ENCODE measurements around the gene MAD1L1. TPM values are rescaled to one million over a fixed set of nuclear protein-coding genes. Genes with fewer than 3 reads are reported as not detected.

The MAD1L1 gene
- total RNA-seq, 1 donor from 2014 or later, result 48.4 TPM

- H3K27me3 ChIP-seq, result no peaks in the 10 kb centered on the region
- no peaks in the 10 kb centered on the region for H3K4me1 ChIP-seq
- TF ChIP-seq CTCF (IDR thresholded peaks at IDR 0.05), result no peak
- ATAC-seq (no peak), DNase-seq (no peak)
- no peak overlapping the region for H3K4me3 ChIP-seq
- no peaks in the 10 kb centered on the region for H3K9me3 ChIP-seq
- H3K36me3 ChIP-seq, result peaks cover 73% of the 10 kb centered on the region
- no peak overlapping the region for H3K27ac ChIP-seq
- intact Hi-C loops (cut with DNase I), result no loop called here
These were observed 19.1 kb downstream of the MAD1L1 start for GRCh38 chr7:2213551-2214215.

GRCh38 chr7:2212906-2213305 lies 19.8 kb downstream of the MAD1L1 start:
- no peak for TF ChIP-seq CTCF (IDR thresholded peaks at IDR 0.05)
- Histone ChIP-seq H3K4me3 (no peak overlapping the region), H3K36me3 (peaks cover 72% of the 10 kb centered on the region), H3K4me1 (no peaks in the 10 kb centered on the region), H3K27ac (no peak overlapping the region), H3K27me3 (no peaks in the 10 kb centered on the region), H3K9me3 (no peaks in the 10 kb centered on the region)
- peak; percentile 42 for DNase-seq
- intact Hi-C loops (cut with DNase I), result no loop called here
- no peak for ATAC-seq

GRCh38 chr7:2211926-2212325 lies 20.8 kb downstream of the MAD1L1 start:
- DNase-seq, result peak; percentile 41
- Histone ChIP-seq H3K4me3 (no peak overlapping the region), H3K27me3 (no peaks in the 10 kb centered on the region), H3K4me1 (no peaks in the 10 kb centered on the region), H3K36me3 (peaks cover 72% of the 10 kb centered on the region), H3K27ac (no peak overlapping the region), H3K9me3 (no peaks in the 10 kb centered on the region)
- ATAC-seq, result no peak
- TF ChIP-seq CTCF (IDR thresholded peaks at IDR 0.05), result no peak
- intact Hi-C loops (cut with DNase I), result no loop called here

GRCh38 chr7:2211259-2211880 lies 21.4 kb downstream of the MAD1L1 start:
- Histone ChIP-seq H3K36me3 (peaks cover 70% of the 10 kb centered on the region), H3K27me3 (no peaks in the 10 kb centered on the region), H3K9me3 (no peaks in the 10 kb centered on the region), H3K4me1 (no peaks in the 10 kb centered on the region), H3K4me3 (no peak overlapping the region), H3K27ac (no peak overlapping the region)
- no peak for TF ChIP-seq CTCF (IDR thresholded peaks at IDR 0.05)
- ATAC-seq (no peak), DNase-seq (peak; percentile 62)
- intact Hi-C loops (cut with DNase I), result no loop called here

GRCh38 chr7:2210551-2211258 lies 22.0 kb downstream of the MAD1L1 start:
- Histone ChIP-seq H3K27me3 (no peaks in the 10 kb centered on the region), H3K27ac (no peak overlapping the region), H3K9me3 (no peaks in the 10 kb centered on the region), H3K36me3 (peaks cover 63% of the 10 kb centered on the region), H3K4me1 (no peaks in the 10 kb centered on the region), H3K4me3 (no peak overlapping the region)
- ATAC-seq (no peak), DNase-seq (peak; percentile 49)
- no peak for TF ChIP-seq CTCF (IDR thresholded peaks at IDR 0.05)
- intact Hi-C loops (cut with DNase I), result no loop called here

Data from upper lobe of right lung (tissue), 1 donor.